Activated CD4-positive, alpha-beta T cell treated with anti-CD3 and anti-CD28 coated beads, Interleukin-2, Interleukin-6, amounts not matched to agents 100 ng/mL and 50 ng/mL, durations not matched to agents 16 hours and 8 hours (primary cell): Measurements from ENCODE around the gene C11orf87.

Experiments used
- DNase-seq: peaks from one replicate; pipeline ENCODE4 v3.0.0-alpha.2; 2020

The C11orf87 gene

GRCh38 chr11:109421981-109422869 lies at the start of gene C11orf87:
C11orf87 (plus strand) TSS chr11:109422190; CDS start chr11:109423634, 1,444 bp downstream.
- DNase-seq: no peak

- DNase-seq: no peak
Measured at GRCh38 chr11:109374032-109374431, 48.0 kb upstream of the C11orf87 start.

- no peak for DNase-seq
Measured at GRCh38 chr11:109374441-109374840, 47.5 kb upstream of the C11orf87 start.

- no peak for DNase-seq
Measured at GRCh38 chr11:109377039-109377742, 44.8 kb upstream of the C11orf87 start.

GRCh38 chr11:109378034-109378433 lies 44.0 kb upstream of the C11orf87 start:
- no peak for DNase-seq

- no peak for DNase-seq
Measured at GRCh38 chr11:109383306-109383705, 38.7 kb upstream of the C11orf87 start.

- no peak for DNase-seq
Measured at GRCh38 chr11:109384873-109385272, 37.1 kb upstream of the C11orf87 start.

GRCh38 chr11:109388982-109389381 lies 33.0 kb upstream of the C11orf87 start:
- DNase-seq: no peak

- no peak for DNase-seq
Measured at GRCh38 chr11:109390752-109391151, 31.2 kb upstream of the C11orf87 start.

GRCh38 chr11:109401545-109401944 lies 20.4 kb upstream of the C11orf87 start:
- no peak for DNase-seq

GRCh38 chr11:109405671-109406070 lies 16.3 kb upstream of the C11orf87 start:
- no peak for DNase-seq

- DNase-seq: no peak
Measured at GRCh38 chr11:109416601-109417000, 5.4 kb upstream of the C11orf87 start.

GRCh38 chr11:109422870-109423465 lies 978 bp downstream of the C11orf87 start:
- DNase-seq: no peak

GRCh38 chr11:109423466-109424190 lies 1.6 kb downstream of the C11orf87 start:
- no peak for DNase-seq

GRCh38 chr11:109424901-109425300 lies 2.9 kb downstream of the C11orf87 start:
- DNase-seq: no peak

- no peak for DNase-seq
Measured at GRCh38 chr11:109425554-109425953, 3.6 kb downstream of the C11orf87 start.

GRCh38 chr11:109426442-109427240 lies 4.7 kb downstream of the C11orf87 start:
- DNase-seq: no peak

GRCh38 chr11:109432105-109432504 lies 10.1 kb downstream of the C11orf87 start:
- DNase-seq: no peak

GRCh38 chr11:109433753-109434256 lies 11.8 kb downstream of the C11orf87 start:
- no peak for DNase-seq

- DNase-seq: no peak
Measured at GRCh38 chr11:109435121-109435742, 13.2 kb downstream of the C11orf87 start.

GRCh38 chr11:109439684-109440083 lies 17.7 kb downstream of the C11orf87 start:
- no peak for DNase-seq
